ENCODE measurements around the gene ADAMTSL2.
A peak's percentile ranks its signal among the peaks of the same experiment; 100 is the strongest.

The ADAMTSL2 gene

GRCh38 chr9:133571896-133572595 lies 37.5 kb downstream of the ADAMTSL2 start:
- Histone ChIP-seq H3K36me3 (ENCODE audit: insufficient read depth, low read length) (no peaks in the 10 kb centered on the region), H3K27ac (ENCODE audit: low read depth, low read length) (no peak overlapping the region), H3K27me3 (ENCODE audit: insufficient read depth, low read length) (peaks cover 6% of the 10 kb centered on the region; the same call in 1 of the 2 replicates)

GRCh38 chr9:133572821-133573361 lies 38.4 kb downstream of the ADAMTSL2 start:
- no peak overlapping the region for H3K4me3 ChIP-seq (ENCODE audit: low read depth, low read length)
- peaks cover 8% of the 10 kb centered on the region for H3K4me1 ChIP-seq (ENCODE audit: control insufficient read depth, insufficient read depth, low read length, unreplicated experiment)
- no peaks in the 10 kb centered on the region for H3K36me3 ChIP-seq (ENCODE audit: insufficient read depth, low read length)
- H2AFZ ChIP-seq (ENCODE audit: low read length, unreplicated experiment), result no peak overlapping the region
- peaks cover 6% of the 10 kb centered on the region; the same call in 1 of the 2 replicates for H3K27me3 ChIP-seq (ENCODE audit: insufficient read depth, low read length)
- H3K79me2 ChIP-seq (ENCODE audit: control insufficient read depth, insufficient read depth, low read length, unreplicated experiment), result no peaks in the 10 kb centered on the region
- no peak overlapping the region for H3K27ac ChIP-seq (ENCODE audit: low read depth, low read length)

More at GRCh38 chr9:133571896-133572595, 37.5 kb downstream of the ADAMTSL2 start:
- Histone ChIP-seq H3K4me3 (ENCODE audit: low read depth, low read length) (no peak overlapping the region), H2AFZ (ENCODE audit: low read length, unreplicated experiment) (no peak overlapping the region), H3K4me1 (ENCODE audit: control insufficient read depth, insufficient read depth, low read length, unreplicated experiment) (peaks cover 8% of the 10 kb centered on the region), H3K79me2 (ENCODE audit: control insufficient read depth, insufficient read depth, low read length, unreplicated experiment) (no peaks in the 10 kb centered on the region)

- H3K36me3 ChIP-seq (ENCODE audit: insufficient read depth, low read length), result no peaks in the 10 kb centered on the region
- peaks cover 8% of the 10 kb centered on the region for H3K4me1 ChIP-seq (ENCODE audit: control insufficient read depth, insufficient read depth, low read length, unreplicated experiment)
- peaks cover 6% of the 10 kb centered on the region; the same call in 1 of the 2 replicates for H3K27me3 ChIP-seq (ENCODE audit: insufficient read depth, low read length)
- no peak overlapping the region for H3K27ac ChIP-seq (ENCODE audit: low read depth, low read length)
- no peaks in the 10 kb centered on the region for H3K79me2 ChIP-seq (ENCODE audit: control insufficient read depth, insufficient read depth, low read length, unreplicated experiment)
- no peak overlapping the region for H2AFZ ChIP-seq (ENCODE audit: low read length, unreplicated experiment)
- H3K4me3 ChIP-seq (ENCODE audit: low read depth, low read length), result no peak overlapping the region
Measured at GRCh38 chr9:133573791-133574515, 39.4 kb downstream of the ADAMTSL2 start.

- Histone ChIP-seq H3K36me3 (ENCODE audit: insufficient read depth, low read length) (no peaks in the 10 kb centered on the region), H3K4me1 (ENCODE audit: control insufficient read depth, insufficient read depth, low read length, unreplicated experiment) (peaks cover 8% of the 10 kb centered on the region), H3K27me3 (ENCODE audit: insufficient read depth, low read length) (peaks cover 6% of the 10 kb centered on the region; the same call in 1 of the 2 replicates), H2AFZ (ENCODE audit: low read length, unreplicated experiment) (no peak overlapping the region), H3K27ac (ENCODE audit: low read depth, low read length) (no peak overlapping the region), H3K4me3 (ENCODE audit: low read depth, low read length) (no peak overlapping the region), H3K79me2 (ENCODE audit: control insufficient read depth, insufficient read depth, low read length, unreplicated experiment) (no peaks in the 10 kb centered on the region)
Measured at GRCh38 chr9:133574771-133575170, 40.3 kb downstream of the ADAMTSL2 start.

GRCh38 chr9:133575186-133576030 lies 40.9 kb downstream of the ADAMTSL2 start:
- Histone ChIP-seq H3K79me2 (ENCODE audit: control insufficient read depth, insufficient read depth, low read length, unreplicated experiment) (no peaks in the 10 kb centered on the region), H3K4me3 (ENCODE audit: low read depth, low read length) (no peak overlapping the region), H3K27me3 (ENCODE audit: insufficient read depth, low read length) (peaks cover 6% of the 10 kb centered on the region; the same call in 1 of the 2 replicates), H2AFZ (ENCODE audit: low read length, unreplicated experiment) (no peak overlapping the region), H3K4me1 (ENCODE audit: control insufficient read depth, insufficient read depth, low read length, unreplicated experiment) (peaks cover 8% of the 10 kb centered on the region), H3K36me3 (ENCODE audit: insufficient read depth, low read length) (no peaks in the 10 kb centered on the region), H3K27ac (ENCODE audit: low read depth, low read length) (no peak overlapping the region)

- Histone ChIP-seq H3K27me3 (ENCODE audit: insufficient read depth, low read length) (peaks cover 6% of the 10 kb centered on the region; the same call in 1 of the 2 replicates), H3K27ac (ENCODE audit: low read depth, low read length) (no peak overlapping the region), H3K4me3 (ENCODE audit: low read depth, low read length) (peak overlapping the region; percentile 67), H3K4me1 (ENCODE audit: control insufficient read depth, insufficient read depth, low read length, unreplicated experiment) (peaks cover 8% of the 10 kb centered on the region), H3K36me3 (ENCODE audit: insufficient read depth, low read length) (no peaks in the 10 kb centered on the region), H2AFZ (ENCODE audit: low read length, unreplicated experiment) (peak overlapping the region; percentile 60), H3K79me2 (ENCODE audit: control insufficient read depth, insufficient read depth, low read length, unreplicated experiment) (no peaks in the 10 kb centered on the region)
Measured at GRCh38 chr9:133576031-133576874, 41.7 kb downstream of the ADAMTSL2 start.

GRCh38 chr9:133576875-133577736 lies 42.6 kb downstream of the ADAMTSL2 start:
- Histone ChIP-seq H2AFZ (ENCODE audit: low read length, unreplicated experiment) (peak overlapping the region; percentile 60), H3K4me3 (ENCODE audit: low read depth, low read length) (peak overlapping the region; percentile 67), H3K4me1 (ENCODE audit: control insufficient read depth, insufficient read depth, low read length, unreplicated experiment) (peaks cover 8% of the 10 kb centered on the region), H3K79me2 (ENCODE audit: control insufficient read depth, insufficient read depth, low read length, unreplicated experiment) (no peaks in the 10 kb centered on the region), H3K36me3 (ENCODE audit: insufficient read depth, low read length) (no peaks in the 10 kb centered on the region), H3K27me3 (ENCODE audit: insufficient read depth, low read length) (peaks cover 6% of the 10 kb centered on the region; the same call in 1 of the 2 replicates), H3K27ac (ENCODE audit: low read depth, low read length) (no peak overlapping the region)

- H3K27ac ChIP-seq (ENCODE audit: low read depth, low read length), result no peak overlapping the region
- H3K4me3 ChIP-seq (ENCODE audit: low read depth, low read length), result no peak overlapping the region
- peaks cover 8% of the 10 kb centered on the region for H3K4me1 ChIP-seq (ENCODE audit: control insufficient read depth, insufficient read depth, low read length, unreplicated experiment)
- peaks cover 6% of the 10 kb centered on the region; the same call in 1 of the 2 replicates for H3K27me3 ChIP-seq (ENCODE audit: insufficient read depth, low read length)
- no peaks in the 10 kb centered on the region for H3K36me3 ChIP-seq (ENCODE audit: insufficient read depth, low read length)
- no peaks in the 10 kb centered on the region for H3K79me2 ChIP-seq (ENCODE audit: control insufficient read depth, insufficient read depth, low read length, unreplicated experiment)
- no peak overlapping the region for H2AFZ ChIP-seq (ENCODE audit: low read length, unreplicated experiment)
Measured at GRCh38 chr9:133577737-133578112, 43.2 kb downstream of the ADAMTSL2 start.
